ENCODE measurements around the gene HLCS.

- no peak for TF ChIP-seq EP300 (IDR thresholded peaks at IDR 0.05; ENCODE audit: borderline replicate concordance in 1 of 2, low read depth in 1 of 2, low read length in 1 of 2)
- no peak for TF ChIP-seq POLR2AphosphoS5 (IDR thresholded peaks at IDR 0.05; ENCODE audit: low read depth, low read length)
These were observed 232.6 kb downstream of the HLCS start for GRCh38 chr21:36733857-36734256.
